Fibroblast of gingiva (primary cell): ENCODE measurements around the gene MATN1.
"Not testable (repeated sequence)": the region's sequence is repeated elsewhere in the genome, so short reads cannot be mapped to it uniquely, and the experiment has no call there.

Experiments
- DNase-seq: peaks from one replicate; pipeline ENCODE4 v3.0.0-alpha.2; 2011; ENCODE audit warnings: low read depth

The MATN1 gene

GRCh38 chr1:30723331-30723755, at the start of gene MATN1:
Gene MATN1 (minus strand): TSS chr1:30723585. CDS start chr1:30723551, 34 bp downstream.
- DNase-seq, result no peak

- no peak for DNase-seq
Measured at GRCh38 chr1:30771005-30771404, 47.6 kb upstream of the MATN1 start.

GRCh38 chr1:30770150-30770549, 46.8 kb upstream of the MATN1 start:
- no peak for DNase-seq

- no peak for DNase-seq
Measured at GRCh38 chr1:30768830-30769718, 45.7 kb upstream of the MATN1 start.

GRCh38 chr1:30768159-30768829, 44.9 kb upstream of the MATN1 start:
- no peak for DNase-seq

GRCh38 chr1:30766948-30767347, 43.6 kb upstream of the MATN1 start:
- not testable (repeated sequence) for DNase-seq

- no peak for DNase-seq
Measured at GRCh38 chr1:30765556-30766434, 42.4 kb upstream of the MATN1 start.

GRCh38 chr1:30764939-30765555, 41.7 kb upstream of the MATN1 start:
- no peak for DNase-seq

- DNase-seq, result no peak
Measured at GRCh38 chr1:30764396-30764795, 41.0 kb upstream of the MATN1 start.

GRCh38 chr1:30763651-30764248, 40.4 kb upstream of the MATN1 start:
- no peak for DNase-seq

- DNase-seq, result no peak
Measured at GRCh38 chr1:30762930-30763650, 39.7 kb upstream of the MATN1 start.

GRCh38 chr1:30762152-30762929, 39.0 kb upstream of the MATN1 start:
- no peak for DNase-seq

GRCh38 chr1:30761381-30762151, 38.2 kb upstream of the MATN1 start:
- DNase-seq, result no peak

- no peak for DNase-seq
Measured at GRCh38 chr1:30760596-30761324, 37.4 kb upstream of the MATN1 start.

- no peak for DNase-seq
Measured at GRCh38 chr1:30759718-30760281, 36.4 kb upstream of the MATN1 start.

GRCh38 chr1:30758785-30759380, 35.5 kb upstream of the MATN1 start:
- no peak for DNase-seq

GRCh38 chr1:30758121-30758688, 34.8 kb upstream of the MATN1 start:
- no peak for DNase-seq
